ENCODE measurements around the gene ZFYVE19. TPM values are rescaled to one million over a fixed set of nuclear protein-coding genes. Genes with fewer than 3 reads are reported as not detected.

ZFYVE19 gene
- total RNA-seq, 1 experiment from 2014 or later = 39.5 TPM

- intact Hi-C loops (cut with micrococcal nuclease; ENCODE audit: unreplicated experiment) = no loop called here
- CTCF ChIA-PET = interaction anchor here (1.2 to 1.7 kb wide), 2 partner anchors 17 to 129 kb away, joined by 4 to 5 read pairs; no protein-coding TSS in a partner anchor
- DNase-seq (ENCODE audit: low read depth, low spot score) (no peak), ATAC-seq (peak; percentile 40)
- peak overlapping the region; percentile 56 to 77 for H3K4me3 ChIP-seq (ENCODE audit: low read depth in 2 of 2, low read length in 2 of 2)
- BruUV-seq (replicated peaks) = no TSS peak
- H3K9me3 ChIP-seq (ENCODE audit: control insufficient read depth, insufficient read depth, low read depth, low read length) = no peaks in the 10 kb centered on the region
- H3K27me3 ChIP-seq (ENCODE audit: control insufficient read depth, insufficient read depth, low read length) = no peaks in the 10 kb centered on the region
- in situ Hi-C loops (cut with HindIII; ENCODE audit: low pct_unique_long_range_greater_than_20kb, low sequenced_read_pairs) = no loop called here
- TF ChIP-seq TCF7L2 (IDR thresholded peaks at IDR 0.05; ENCODE audit: low read depth, low read length) (peak; percentile 29; the same call in 1 of the 2 replicates), POLR2AphosphoS5 (IDR thresholded peaks at IDR 0.05; ENCODE audit: low read depth, low read length) (no peak)
- peaks cover 34% of the 10 kb centered on the region for H3K4me1 ChIP-seq (ENCODE audit: control insufficient read depth, insufficient read depth, low read length)
- H3K27ac ChIP-seq (ENCODE audit: low read length) = peak overlapping the region; percentile 88
- POLR2A ChIA-PET = interaction anchor here (1.0 kb wide), 1 partner anchor 132 kb away, joined by 3 read pairs; no protein-coding TSS in a partner anchor
- H3K36me3 ChIP-seq (ENCODE audit: control insufficient read depth, insufficient read depth, low read length) = no peaks in the 10 kb centered on the region
These were observed 43.7 kb upstream of the ZFYVE19 start for GRCh38 chr15:40762919-40763800.

- no TSS peak for BruUV-seq (replicated peaks)
- intact Hi-C loops (cut with micrococcal nuclease; ENCODE audit: unreplicated experiment) = no loop called here
These were observed 42.9 kb upstream of the ZFYVE19 start, which contains the start of gene GCHFR for GRCh38 chr15:40763801-40764628. GCHFR (plus strand) TSS chr15:40764068; CDS start chr15:40764181, 113 bp downstream.

More at GRCh38 chr15:40763801-40764628, 42.9 kb upstream of the ZFYVE19 start, which contains the start of gene GCHFR:
- Histone ChIP-seq H3K4me1 (ENCODE audit: control insufficient read depth, insufficient read depth, low read length) (peaks cover 37% of the 10 kb centered on the region), H3K4me3 (ENCODE audit: low read depth in 2 of 2, low read length in 2 of 2) (peak within 1 kb of the TSS; percentile 56 to 77), H3K27ac (ENCODE audit: low read length) (peak within 1 kb of the TSS; percentile 88), H3K36me3 (ENCODE audit: control insufficient read depth, insufficient read depth, low read length) (no peaks in the 10 kb centered on the region), H3K9me3 (ENCODE audit: control insufficient read depth, insufficient read depth, low read depth, low read length) (no peaks in the 10 kb centered on the region), H3K27me3 (ENCODE audit: control insufficient read depth, insufficient read depth, low read length) (no peaks in the 10 kb centered on the region)
- ChIA-PET CTCF (interaction anchor here (1.2 to 1.7 kb wide), 2 partner anchors 17 to 128 kb away, joined by 4 to 5 read pairs; no protein-coding TSS in a partner anchor), POLR2A (interaction anchor here (1.0 kb wide), 1 partner anchor 131 kb away, joined by 3 read pairs; no protein-coding TSS in a partner anchor)
- in situ Hi-C loops (cut with HindIII; ENCODE audit: low pct_unique_long_range_greater_than_20kb, low sequenced_read_pairs) = no loop called here
- TF ChIP-seq CTCF (IDR thresholded peaks at IDR 0.05) (no peak), POLR2AphosphoS5 (IDR thresholded peaks at IDR 0.05; ENCODE audit: low read depth, low read length) (peak; percentile 47; the same call in 1 of the 2 replicates), REST (IDR thresholded peaks at IDR 0.05; ENCODE audit: insufficient read depth in 1 of 2, low read depth in 2 of 2, low read length in 1 of 2) (no peak), TCF7L2 (IDR thresholded peaks at IDR 0.05; ENCODE audit: low read depth, low read length) (peak; percentile 32; the same call in 1 of the 2 replicates), SIN3A (IDR thresholded peaks at IDR 0.05; ENCODE audit: borderline replicate concordance, insufficient read depth, low read depth, low read length) (no peak; the same call in 1 of the 2 replicates)
- DNase-seq (ENCODE audit: low read depth, low spot score) (no peak), ATAC-seq (peak; percentile 85)

Measured in Panc1 (cell line).